GM23248 (cell line): ENCODE data around the gene CHRNB4.

Experiments used
- EZH2 ChIP-seq: fragments of 200-600 bp; sonication (generic); IDR thresholded peaks from 2 replicates; pipeline ENCODE4 v1.6.1; 2018; ENCODE audit warnings: antibody characterized with exemption, mild to moderate bottlenecking; ENCODE audit not compliant: insufficient read depth, poor library complexity, severe bottlenecking
- EZH2phosphoT487 ChIP-seq: fragments of 200-600 bp; sonication (generic); IDR thresholded peaks from 2 replicates; pipeline ENCODE4 v1.6.1; 2018; ENCODE audit warnings: antibody characterized with exemption, moderate library complexity, mild to moderate bottlenecking, low read depth; ENCODE audit not compliant: insufficient read depth

GRCh38 chr15:78641102-78641748, at the start of gene CHRNB4:
- TF ChIP-seq EZH2 (no peak), EZH2phosphoT487 (no peak)
